ENCODE results near the gene SLBP. TPM values are rescaled to one million over a fixed set of nuclear protein-coding genes. Genes with fewer than 3 reads are reported as not detected.

Gene SLBP
- 23.5 TPM for total RNA-seq

GRCh38 chr4:1712216-1713002, at the start of gene SLBP:
Gene SLBP, minus strand, starts transcription at chr4:1712319. Its CDS starts 131 bp downstream, at chr4:1712188.
- Histone ChIP-seq H3K4me3 (ENCODE audit: low read length in 3 of 3) (peak within 1 kb of the TSS; percentile 72 to 88 (median 85)), H3K9ac (ENCODE audit: low read depth in 1 of 3, low read length in 3 of 3) (peak within 1 kb of the TSS; percentile 89 to 92 (median 90)), H3K36me3 (ENCODE audit: control insufficient read depth in 3 of 3, insufficient read depth in 3 of 3, low read length in 3 of 3) (peaks cover 3 to 9% (median 7%) of the 10 kb centered on the region in 3 donors), H3K27me3 (ENCODE audit: control insufficient read depth in 3 of 3, insufficient read depth in 3 of 3, low read length in 3 of 3) (no peaks in the 10 kb centered on the region), H3K4me1 (ENCODE audit: control insufficient read depth in 3 of 3, insufficient read depth in 3 of 3, low read length in 3 of 3) (peaks cover 19 to 48% (median 36%) of the 10 kb centered on the region in 3 donors), H3K27ac (ENCODE audit: low read depth, low read length) (peak within 1 kb of the TSS; percentile 96), H3K9me3 (ENCODE audit: control insufficient read depth in 3 of 3, low read length in 3 of 3) (no peaks in the 10 kb centered on the region)

GRCh38 chr4:1761130-1761689, 49.1 kb upstream of the SLBP start:
- Histone ChIP-seq H3K4me1 (ENCODE audit: control insufficient read depth in 3 of 3, insufficient read depth in 3 of 3, low read length in 3 of 3) (peaks cover 0 to 4% (median 4%) of the 10 kb centered on the region in 3 donors), H3K9ac (ENCODE audit: low read depth in 1 of 3, low read length in 3 of 3) (no peak overlapping the region), H3K27me3 (ENCODE audit: control insufficient read depth in 3 of 3, insufficient read depth in 3 of 3, low read length in 3 of 3) (peaks cover 0 to 10% (median 10%) of the 10 kb centered on the region in 3 donors), H3K4me3 (ENCODE audit: low read length in 3 of 3) (no peak overlapping the region), H3K9me3 (ENCODE audit: control insufficient read depth in 3 of 3, low read length in 3 of 3) (no peaks in the 10 kb centered on the region), H3K36me3 (ENCODE audit: control insufficient read depth in 3 of 3, insufficient read depth in 3 of 3, low read length in 3 of 3) (no peaks in the 10 kb centered on the region), H3K27ac (ENCODE audit: low read depth, low read length) (no peak overlapping the region)

- Histone ChIP-seq H3K27me3 (ENCODE audit: control insufficient read depth in 3 of 3, insufficient read depth in 3 of 3, low read length in 3 of 3) (peaks cover 0 to 10% (median 10%) of the 10 kb centered on the region in 3 donors), H3K4me1 (ENCODE audit: control insufficient read depth in 3 of 3, insufficient read depth in 3 of 3, low read length in 3 of 3) (peaks cover 0 to 4% (median 4%) of the 10 kb centered on the region in 3 donors), H3K27ac (ENCODE audit: low read depth, low read length) (no peak overlapping the region), H3K36me3 (ENCODE audit: control insufficient read depth in 3 of 3, insufficient read depth in 3 of 3, low read length in 3 of 3) (no peaks in the 10 kb centered on the region), H3K9me3 (ENCODE audit: control insufficient read depth in 3 of 3, low read length in 3 of 3) (no peaks in the 10 kb centered on the region), H3K4me3 (ENCODE audit: low read length in 3 of 3) (no peak overlapping the region), H3K9ac (ENCODE audit: low read depth in 1 of 3, low read length in 3 of 3) (no peak overlapping the region)
These were observed 48.5 kb upstream of the SLBP start for GRCh38 chr4:1760521-1761071.

GRCh38 chr4:1759818-1760223, 47.7 kb upstream of the SLBP start:
- no peak overlapping the region for H3K4me3 ChIP-seq (ENCODE audit: low read length in 3 of 3)
- H3K27me3 ChIP-seq (ENCODE audit: control insufficient read depth in 3 of 3, insufficient read depth in 3 of 3, low read length in 3 of 3) = peaks cover 0 to 10% (median 8%) of the 10 kb centered on the region in 3 donors
- H3K36me3 ChIP-seq (ENCODE audit: control insufficient read depth in 3 of 3, insufficient read depth in 3 of 3, low read length in 3 of 3) = no peaks in the 10 kb centered on the region
- H3K4me1 ChIP-seq (ENCODE audit: control insufficient read depth in 3 of 3, insufficient read depth in 3 of 3, low read length in 3 of 3) = peaks cover 0 to 4% (median 4%) of the 10 kb centered on the region in 3 donors
- no peaks in the 10 kb centered on the region for H3K9me3 ChIP-seq (ENCODE audit: control insufficient read depth in 3 of 3, low read length in 3 of 3)
- H3K27ac ChIP-seq (ENCODE audit: low read depth, low read length) = no peak overlapping the region
- no peak overlapping the region for H3K9ac ChIP-seq (ENCODE audit: low read depth in 1 of 3, low read length in 3 of 3)

- no peak overlapping the region for H3K27ac ChIP-seq (ENCODE audit: low read depth, low read length)
- no peaks in the 10 kb centered on the region for H3K36me3 ChIP-seq (ENCODE audit: control insufficient read depth in 3 of 3, insufficient read depth in 3 of 3, low read length in 3 of 3)
- peaks cover 0 to 4% (median 4%) of the 10 kb centered on the region in 3 donors for H3K4me1 ChIP-seq (ENCODE audit: control insufficient read depth in 3 of 3, insufficient read depth in 3 of 3, low read length in 3 of 3)
- peaks cover 0 to 10% (median 8%) of the 10 kb centered on the region in 3 donors for H3K27me3 ChIP-seq (ENCODE audit: control insufficient read depth in 3 of 3, insufficient read depth in 3 of 3, low read length in 3 of 3)
- H3K9ac ChIP-seq (ENCODE audit: low read depth in 1 of 3, low read length in 3 of 3) = no peak overlapping the region
- no peaks in the 10 kb centered on the region for H3K9me3 ChIP-seq (ENCODE audit: control insufficient read depth in 3 of 3, low read length in 3 of 3)
- H3K4me3 ChIP-seq (ENCODE audit: low read length in 3 of 3) = no peak overlapping the region
These were observed 47.2 kb upstream of the SLBP start for GRCh38 chr4:1759170-1759817.

- peaks cover 0 to 11% (median 10%) of the 10 kb centered on the region in 3 donors for H3K27me3 ChIP-seq (ENCODE audit: control insufficient read depth in 3 of 3, insufficient read depth in 3 of 3, low read length in 3 of 3)
- no peak overlapping the region for H3K27ac ChIP-seq (ENCODE audit: low read depth, low read length)
- no peaks in the 10 kb centered on the region for H3K4me1 ChIP-seq (ENCODE audit: control insufficient read depth in 3 of 3, insufficient read depth in 3 of 3, low read length in 3 of 3)
- no peak overlapping the region for H3K4me3 ChIP-seq (ENCODE audit: low read length in 3 of 3)
- no peaks in the 10 kb centered on the region for H3K36me3 ChIP-seq (ENCODE audit: control insufficient read depth in 3 of 3, insufficient read depth in 3 of 3, low read length in 3 of 3)
- H3K9ac ChIP-seq (ENCODE audit: low read depth in 1 of 3, low read length in 3 of 3) = no peak overlapping the region
- no peaks in the 10 kb centered on the region for H3K9me3 ChIP-seq (ENCODE audit: control insufficient read depth in 3 of 3, low read length in 3 of 3)
These were observed 46.4 kb upstream of the SLBP start for GRCh38 chr4:1758306-1759121.

- H3K27ac ChIP-seq (ENCODE audit: low read depth, low read length) = no peak overlapping the region
- no peaks in the 10 kb centered on the region for H3K9me3 ChIP-seq (ENCODE audit: control insufficient read depth in 3 of 3, low read length in 3 of 3)
- no peaks in the 10 kb centered on the region for H3K4me1 ChIP-seq (ENCODE audit: control insufficient read depth in 3 of 3, insufficient read depth in 3 of 3, low read length in 3 of 3)
These were observed 45.7 kb upstream of the SLBP start for GRCh38 chr4:1757836-1758235.

GRCh38 chr4:1756893-1757779, 45.0 kb upstream of the SLBP start:
- Histone ChIP-seq H3K27me3 (ENCODE audit: control insufficient read depth in 3 of 3, insufficient read depth in 3 of 3, low read length in 3 of 3) (peaks cover 0 to 7% (median 3%) of the 10 kb centered on the region in 3 donors), H3K4me1 (ENCODE audit: control insufficient read depth in 3 of 3, insufficient read depth in 3 of 3, low read length in 3 of 3) (no peaks in the 10 kb centered on the region)

More at GRCh38 chr4:1757836-1758235, 45.7 kb upstream of the SLBP start:
- H3K27me3 ChIP-seq (ENCODE audit: control insufficient read depth in 3 of 3, insufficient read depth in 3 of 3, low read length in 3 of 3) = peaks cover 0 to 11% (median 7%) of the 10 kb centered on the region in 3 donors
- H3K36me3 ChIP-seq (ENCODE audit: control insufficient read depth in 3 of 3, insufficient read depth in 3 of 3, low read length in 3 of 3) = no peaks in the 10 kb centered on the region
- H3K4me3 ChIP-seq (ENCODE audit: low read length in 3 of 3) = no peak overlapping the region
- H3K9ac ChIP-seq (ENCODE audit: low read depth in 1 of 3, low read length in 3 of 3) = no peak overlapping the region

More at GRCh38 chr4:1756893-1757779, 45.0 kb upstream of the SLBP start:
- Histone ChIP-seq H3K27ac (ENCODE audit: low read depth, low read length) (no peak overlapping the region), H3K4me3 (ENCODE audit: low read length in 3 of 3) (no peak overlapping the region), H3K9ac (ENCODE audit: low read depth in 1 of 3, low read length in 3 of 3) (no peak overlapping the region), H3K36me3 (ENCODE audit: control insufficient read depth in 3 of 3, insufficient read depth in 3 of 3, low read length in 3 of 3) (no peaks in the 10 kb centered on the region), H3K9me3 (ENCODE audit: control insufficient read depth in 3 of 3, low read length in 3 of 3) (no peaks in the 10 kb centered on the region)
